Keratinocyte (primary cell): ENCODE data around the gene PIAS1.

ENCODE experiments used
- EZH2 ChIP-seq: IDR thresholded peaks from one replicate; pipeline ENCODE4 v1.6.1; 2012; ENCODE audit warnings: inconsistent platforms, mild to moderate bottlenecking, low read length, moderate library complexity
- TF ChIP-seq, protein P1 (sequence below), 3 experiments: IDR thresholded peaks in 1 of 3; conservative IDR thresholded peaks in 1 of 3; optimal IDR thresholded peaks in 1 of 3; 2 replicates in 2 of 3; 3 replicates in 1 of 3; pipeline versions ENCODE3 to v1.5.1; 2011; ENCODE audit warnings: low read length in 3 of 3, mild to moderate bottlenecking in 3 of 3, moderate library complexity in 2 of 3, control low read depth in 1 of 3, inconsistent platforms in 1 of 3; ENCODE audit not compliant: insufficient read depth in 2 of 3; ENCODE audit errors: extremely low read depth in 1 of 3

- TF ChIP-seq, protein P1, sequence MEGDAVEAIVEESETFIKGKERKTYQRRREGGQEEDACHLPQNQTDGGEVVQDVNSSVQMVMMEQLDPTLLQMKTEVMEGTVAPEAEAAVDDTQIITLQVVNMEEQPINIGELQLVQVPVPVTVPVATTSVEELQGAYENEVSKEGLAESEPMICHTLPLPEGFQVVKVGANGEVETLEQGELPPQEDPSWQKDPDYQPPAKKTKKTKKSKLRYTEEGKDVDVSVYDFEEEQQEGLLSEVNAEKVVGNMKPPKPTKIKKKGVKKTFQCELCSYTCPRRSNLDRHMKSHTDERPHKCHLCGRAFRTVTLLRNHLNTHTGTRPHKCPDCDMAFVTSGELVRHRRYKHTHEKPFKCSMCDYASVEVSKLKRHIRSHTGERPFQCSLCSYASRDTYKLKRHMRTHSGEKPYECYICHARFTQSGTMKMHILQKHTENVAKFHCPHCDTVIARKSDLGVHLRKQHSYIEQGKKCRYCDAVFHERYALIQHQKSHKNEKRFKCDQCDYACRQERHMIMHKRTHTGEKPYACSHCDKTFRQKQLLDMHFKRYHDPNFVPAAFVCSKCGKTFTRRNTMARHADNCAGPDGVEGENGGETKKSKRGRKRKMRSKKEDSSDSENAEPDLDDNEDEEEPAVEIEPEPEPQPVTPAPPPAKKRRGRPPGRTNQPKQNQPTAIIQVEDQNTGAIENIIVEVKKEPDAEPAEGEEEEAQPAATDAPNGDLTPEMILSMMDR (optimal IDR thresholded peaks at IDR 0.05 in 1 of 3, IDR thresholded peaks at IDR 0.05 in 1 of 3, conservative IDR thresholded peaks at IDR 0.05 in 1 of 3; ENCODE audit: extremely low read depth in 1 of 3, insufficient read depth in 2 of 3, low read length in 3 of 3): no peak
- no peak for TF ChIP-seq EZH2
These were observed 26.7 kb downstream of the PIAS1 start for GRCh38 chr15:68080783-68081182.
